ENCODE data around the gene COL5A2.

GRCh38 chr2:189225032-189225431 is 45.5 kb upstream of the COL5A2 start:
- TF ChIP-seq POLR2A (IDR thresholded peaks at IDR 0.05) (no peak), CTCF (IDR thresholded peaks at IDR 0.05) (no peak)

All from lower leg skin (tissue), 3 donors.